ENCODE data around the gene CCDC141. TPM values are rescaled to one million over a fixed set of nuclear protein-coding genes. Genes with fewer than 3 reads are reported as not detected.

The CCDC141 gene
- total RNA-seq, 4 donors from 2014 or later: 1.1 to 11.6 (median 5.0) TPM

- Histone ChIP-seq H3K4me1 (no peaks in the 10 kb centered on the region), H3K27me3 (no peaks in the 10 kb centered on the region), H3K27ac (no peak overlapping the region), H3K9me3 (no peaks in the 10 kb centered on the region), H3K36me3 (no peaks in the 10 kb centered on the region), H3K4me3 (no peak overlapping the region)
- TF ChIP-seq, protein P1, sequence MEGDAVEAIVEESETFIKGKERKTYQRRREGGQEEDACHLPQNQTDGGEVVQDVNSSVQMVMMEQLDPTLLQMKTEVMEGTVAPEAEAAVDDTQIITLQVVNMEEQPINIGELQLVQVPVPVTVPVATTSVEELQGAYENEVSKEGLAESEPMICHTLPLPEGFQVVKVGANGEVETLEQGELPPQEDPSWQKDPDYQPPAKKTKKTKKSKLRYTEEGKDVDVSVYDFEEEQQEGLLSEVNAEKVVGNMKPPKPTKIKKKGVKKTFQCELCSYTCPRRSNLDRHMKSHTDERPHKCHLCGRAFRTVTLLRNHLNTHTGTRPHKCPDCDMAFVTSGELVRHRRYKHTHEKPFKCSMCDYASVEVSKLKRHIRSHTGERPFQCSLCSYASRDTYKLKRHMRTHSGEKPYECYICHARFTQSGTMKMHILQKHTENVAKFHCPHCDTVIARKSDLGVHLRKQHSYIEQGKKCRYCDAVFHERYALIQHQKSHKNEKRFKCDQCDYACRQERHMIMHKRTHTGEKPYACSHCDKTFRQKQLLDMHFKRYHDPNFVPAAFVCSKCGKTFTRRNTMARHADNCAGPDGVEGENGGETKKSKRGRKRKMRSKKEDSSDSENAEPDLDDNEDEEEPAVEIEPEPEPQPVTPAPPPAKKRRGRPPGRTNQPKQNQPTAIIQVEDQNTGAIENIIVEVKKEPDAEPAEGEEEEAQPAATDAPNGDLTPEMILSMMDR (IDR thresholded peaks at IDR 0.05): no peak
- no peak for TF ChIP-seq POLR2A (IDR thresholded peaks at IDR 0.05)
- no peak for DNase-seq
Measured at GRCh38 chr2:178827739-178828485, 222.0 kb downstream of the CCDC141 start.

- Histone ChIP-seq H3K36me3 (no peaks in the 10 kb centered on the region), H3K4me1 (no peaks in the 10 kb centered on the region)
- TF ChIP-seq, protein P1 (IDR thresholded peaks at IDR 0.05): no peak
- TF ChIP-seq POLR2A (IDR thresholded peaks at IDR 0.05): no peak
Measured at GRCh38 chr2:178827111-178827510, 222.8 kb downstream of the CCDC141 start.

DNA sequence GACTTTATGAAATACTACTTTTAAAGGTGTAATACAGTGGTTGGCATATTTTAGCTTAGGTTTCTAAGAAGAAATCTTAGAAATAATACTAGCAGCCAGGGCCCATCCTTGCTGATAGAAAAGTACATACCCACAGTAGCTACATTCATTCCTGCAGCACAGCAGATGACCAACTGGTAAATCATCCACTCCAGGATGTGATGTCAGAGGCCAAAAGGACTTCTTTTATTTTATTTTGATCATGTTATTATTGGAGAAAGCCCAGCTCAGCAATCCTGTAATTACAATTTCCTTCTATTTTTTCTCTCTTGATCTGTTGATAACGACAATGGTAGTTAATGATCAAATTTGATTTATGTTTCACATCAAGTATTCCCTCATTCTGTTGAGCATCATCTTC, 224.8 kb downstream of the CCDC141 start:
- no peak for DNase-seq
- TF ChIP-seq, protein P1 (IDR thresholded peaks at IDR 0.05): no peak
- no peak for TF ChIP-seq POLR2A (IDR thresholded peaks at IDR 0.05)

More at GRCh38 chr2:178827111-178827510, 222.8 kb downstream of the CCDC141 start:
- Histone ChIP-seq H3K4me3 (no peak overlapping the region), H3K27ac (no peak overlapping the region), H3K9me3 (no peaks in the 10 kb centered on the region), H3K27me3 (no peaks in the 10 kb centered on the region)
- DNase-seq: no peak

GRCh38 chr2:178824181-178824580, 225.8 kb downstream of the CCDC141 start:
- Histone ChIP-seq H3K4me1 (no peaks in the 10 kb centered on the region), H3K27me3 (no peaks in the 10 kb centered on the region), H3K4me3 (no peak overlapping the region), H3K36me3 (no peaks in the 10 kb centered on the region), H3K9me3 (no peaks in the 10 kb centered on the region), H3K27ac (no peak overlapping the region)
- DNase-seq: no peak
- TF ChIP-seq POLR2A (IDR thresholded peaks at IDR 0.05): no peak
- TF ChIP-seq, protein P1 (IDR thresholded peaks at IDR 0.05): no peak

More for the DNA sequence above, 224.8 kb downstream of the CCDC141 start:
- Histone ChIP-seq H3K27ac (no peak overlapping the region), H3K36me3 (no peaks in the 10 kb centered on the region), H3K4me3 (no peak overlapping the region), H3K4me1 (no peaks in the 10 kb centered on the region), H3K27me3 (no peaks in the 10 kb centered on the region), H3K9me3 (no peaks in the 10 kb centered on the region)

DNA sequence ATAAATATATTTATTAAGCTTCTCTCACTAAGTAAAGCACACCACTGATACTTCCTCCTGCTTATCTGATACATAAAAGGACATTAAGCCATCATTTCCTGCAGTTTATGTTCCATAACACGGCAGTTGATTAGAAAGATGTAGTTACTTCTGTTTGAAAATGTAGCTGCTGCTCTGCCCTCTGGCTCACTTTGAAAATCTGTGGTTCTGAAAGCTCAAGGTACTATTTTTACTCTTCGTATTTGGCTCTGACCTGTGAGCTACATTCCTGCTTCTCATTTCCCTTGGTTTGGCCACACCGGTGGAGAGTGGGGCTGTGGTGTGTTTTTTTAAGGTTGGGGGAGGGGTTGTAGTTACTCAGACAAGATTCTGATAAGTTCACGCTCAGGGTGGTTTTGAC, 229.9 kb downstream of the CCDC141 start:
- Histone ChIP-seq H3K27me3 (no peaks in the 10 kb centered on the region), H3K4me1 (no peaks in the 10 kb centered on the region), H3K36me3 (no peaks in the 10 kb centered on the region), H3K27ac (no peak overlapping the region), H3K9me3 (no peaks in the 10 kb centered on the region), H3K4me3 (no peak overlapping the region)
- DNase-seq: no peak
- TF ChIP-seq POLR2A (IDR thresholded peaks at IDR 0.05): no peak
- TF ChIP-seq, protein P1 (IDR thresholded peaks at IDR 0.05): no peak

Measured in Peyer's patch (tissue), 4 donors.